ENCODE data around the gene PROCR.
"Not testable (repeated sequence)": the region's sequence is repeated elsewhere in the genome, so short reads cannot be mapped to it uniquely, and the experiment has no call there.

PROCR gene

DNA sequence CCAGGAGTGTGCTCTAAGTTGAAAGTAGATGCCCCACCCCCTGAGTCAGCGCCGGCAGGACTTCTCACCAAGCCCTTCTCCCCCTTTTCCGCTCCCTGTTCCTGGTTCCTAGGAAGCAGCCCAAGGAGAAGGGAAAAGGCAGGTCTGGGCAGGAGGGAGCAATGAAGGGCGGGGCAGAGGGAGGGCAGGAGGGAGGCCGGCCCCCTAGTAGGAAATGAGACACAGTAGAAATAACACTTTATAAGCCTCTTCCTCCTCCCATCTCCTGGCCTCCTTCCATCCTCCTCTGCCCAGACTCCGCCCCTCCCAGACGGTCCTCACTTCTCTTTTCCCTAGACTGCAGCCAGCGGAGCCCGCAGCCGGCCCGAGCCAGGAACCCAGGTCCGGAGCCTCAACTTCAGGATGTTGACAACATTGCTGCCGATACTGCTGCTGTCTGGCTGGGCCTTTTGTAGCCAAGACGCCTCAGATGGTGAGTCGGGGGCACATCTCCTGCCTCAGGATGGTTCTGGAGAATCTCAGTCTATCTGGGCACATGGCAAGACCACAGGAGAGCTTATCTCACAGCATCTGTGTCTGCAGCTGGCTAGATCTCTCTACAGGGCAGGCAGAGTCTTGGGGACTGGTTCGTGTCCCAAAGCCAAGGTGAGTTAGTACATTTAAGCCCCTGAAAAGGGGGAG, at the start of gene PROCR:
TSS of gene PROCR (plus strand) at position 320 of the 681 bp plus-strand sequence. CDS start at position 403, 83 bp downstream.
- DNase-seq, result no peak

GRCh38 chr20:35122756-35123405, 49.0 kb upstream of the PROCR start:
- DNase-seq, result no peak

- no peak for DNase-seq
Observed at GRCh38 chr20:35125753-35126152, 46.1 kb upstream of the PROCR start.

DNA sequence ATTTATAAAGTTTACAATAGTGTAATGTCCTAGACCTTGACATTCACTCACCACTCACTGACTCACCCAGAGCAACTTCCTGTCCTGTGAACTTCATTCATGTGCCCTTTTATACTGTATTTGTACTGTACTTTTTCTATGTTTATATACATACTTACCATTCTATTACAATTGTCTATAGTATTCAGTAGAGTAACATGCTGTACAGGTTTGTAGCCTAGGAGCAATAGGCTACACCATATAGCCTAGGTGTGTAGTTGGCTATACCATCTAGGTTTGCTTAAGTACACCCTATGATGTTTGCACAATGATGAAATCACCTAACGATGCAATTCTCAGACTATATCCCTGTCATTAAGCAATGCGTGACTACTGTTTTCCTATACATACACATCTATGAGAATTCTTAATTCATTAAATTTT, 42.2 kb upstream of the PROCR start:
- DNase-seq, result no peak

- DNase-seq, result no peak
Observed at GRCh38 chr20:35131934-35132333, 39.9 kb upstream of the PROCR start.

- no peak for DNase-seq
Observed at GRCh38 chr20:35133031-35133430, 38.8 kb upstream of the PROCR start.

- DNase-seq, result no peak
Observed at GRCh38 chr20:35133735-35134134, 38.1 kb upstream of the PROCR start.

DNA sequence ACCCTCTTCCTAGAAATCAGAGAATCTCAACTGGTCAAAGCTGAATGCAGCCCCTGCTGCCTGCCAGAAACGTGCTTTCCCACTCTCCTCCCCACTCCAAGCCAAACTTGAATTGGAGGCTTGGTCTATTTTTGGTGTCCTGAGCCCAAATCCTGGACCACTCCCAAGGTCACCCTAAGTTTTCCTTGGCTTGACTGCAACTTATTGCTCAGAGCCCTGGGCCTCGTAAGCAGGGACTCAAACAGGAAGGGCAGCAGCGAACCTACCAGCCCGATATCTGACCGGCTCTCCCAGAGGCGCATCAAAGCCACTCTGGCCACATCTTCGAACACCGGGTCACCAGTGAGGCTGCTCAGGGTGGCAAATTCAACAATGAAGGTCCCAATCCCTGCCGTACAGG, 37.4 kb upstream of the PROCR start:
- no peak for DNase-seq

- no peak for DNase-seq
Observed at GRCh38 chr20:35134880-35135279, 37.0 kb upstream of the PROCR start.

GRCh38 chr20:35135867-35136586, 35.8 kb upstream of the PROCR start:
- no peak for DNase-seq

GRCh38 chr20:35144694-35145093, 27.2 kb upstream of the PROCR start:
- no peak for DNase-seq

DNA sequence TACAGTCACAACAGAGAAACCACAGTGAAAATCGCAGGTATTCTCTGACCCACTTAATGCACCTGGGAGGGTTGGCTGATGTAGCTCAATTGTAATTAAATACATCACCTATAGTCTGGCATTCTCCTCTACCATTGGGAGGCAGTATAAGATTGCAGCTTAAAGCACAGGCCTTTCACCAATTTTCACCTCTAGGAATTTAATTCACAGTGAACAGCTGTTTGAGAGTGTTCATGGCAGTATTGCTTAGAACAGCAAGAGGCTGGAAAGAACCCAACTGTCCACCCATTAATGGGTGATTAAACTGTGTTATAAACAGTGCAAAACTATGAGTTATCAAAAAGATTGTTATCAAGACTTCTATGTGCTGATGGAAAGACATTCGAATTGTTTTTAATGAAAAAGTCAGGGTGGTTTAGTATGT, 26.7 kb upstream of the PROCR start:
- DNase-seq, result no peak

GRCh38 chr20:35146299-35146919, 25.5 kb upstream of the PROCR start:
- DNase-seq, result peak in 1 of 4 experiments; percentile 22

DNA sequence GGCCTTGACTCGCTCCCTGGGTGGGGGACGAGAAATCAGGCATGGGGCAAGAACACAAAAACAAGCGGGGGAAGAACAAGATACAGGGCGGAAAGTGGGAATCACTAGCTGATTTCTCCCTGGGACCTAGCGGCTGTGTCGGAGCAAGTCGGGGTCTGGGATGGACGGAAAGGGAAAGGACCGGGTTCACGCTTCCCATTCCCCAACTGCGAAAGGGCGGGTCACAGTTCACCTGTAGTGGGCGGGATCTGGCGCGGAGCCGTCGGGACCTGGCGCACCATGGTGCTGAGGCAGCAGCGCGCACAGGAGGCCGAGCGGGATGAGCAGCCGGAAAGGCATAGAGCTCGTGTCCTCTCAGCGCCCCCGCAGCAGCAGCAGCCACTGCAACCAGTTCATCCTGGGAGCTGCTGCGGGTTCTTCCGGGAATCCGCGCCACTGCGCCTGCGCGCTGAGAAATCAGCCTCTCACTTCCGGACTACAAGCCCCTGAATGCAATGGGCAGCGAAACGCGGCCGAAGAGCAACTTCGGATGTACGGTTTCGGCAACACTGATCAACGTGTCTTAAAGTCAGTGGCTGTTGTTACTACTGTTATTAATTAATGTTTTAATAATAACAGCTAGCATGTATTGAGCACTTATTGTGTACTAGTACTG, 24.8 kb upstream of the PROCR start, which contains the start of gene EDEM2:
TSS of gene EDEM2 (minus strand) at position 417 of the 655 bp plus-strand sequence. CDS start at position 339, 78 bp downstream.
- peak; percentile 77 to 90 (median 83) for DNase-seq

DNA sequence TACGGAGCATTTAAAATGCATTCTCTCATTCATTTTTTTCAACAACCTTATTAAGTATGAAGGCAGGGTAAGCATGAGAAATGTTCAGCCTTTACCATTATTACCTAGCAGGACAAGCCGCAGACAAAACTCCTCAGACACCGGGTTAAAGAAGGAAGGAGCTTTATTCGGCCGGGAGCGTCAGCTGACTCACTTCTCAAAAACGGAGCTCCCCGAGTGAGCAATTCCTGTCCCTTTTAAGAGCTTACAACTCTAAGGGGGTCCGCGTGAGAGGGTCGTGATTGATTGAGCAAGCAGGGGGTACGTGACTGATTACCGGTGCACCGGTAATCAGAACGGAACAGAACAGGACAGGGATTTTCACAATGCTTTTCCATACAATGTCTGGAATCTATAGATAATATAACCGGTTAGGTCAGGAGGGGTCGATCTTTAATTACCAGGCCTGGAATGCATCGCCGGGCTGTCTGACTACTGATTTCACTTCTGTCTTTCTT, 24.2 kb upstream of the PROCR start:
- not testable (repeated sequence) for DNase-seq

DNA sequence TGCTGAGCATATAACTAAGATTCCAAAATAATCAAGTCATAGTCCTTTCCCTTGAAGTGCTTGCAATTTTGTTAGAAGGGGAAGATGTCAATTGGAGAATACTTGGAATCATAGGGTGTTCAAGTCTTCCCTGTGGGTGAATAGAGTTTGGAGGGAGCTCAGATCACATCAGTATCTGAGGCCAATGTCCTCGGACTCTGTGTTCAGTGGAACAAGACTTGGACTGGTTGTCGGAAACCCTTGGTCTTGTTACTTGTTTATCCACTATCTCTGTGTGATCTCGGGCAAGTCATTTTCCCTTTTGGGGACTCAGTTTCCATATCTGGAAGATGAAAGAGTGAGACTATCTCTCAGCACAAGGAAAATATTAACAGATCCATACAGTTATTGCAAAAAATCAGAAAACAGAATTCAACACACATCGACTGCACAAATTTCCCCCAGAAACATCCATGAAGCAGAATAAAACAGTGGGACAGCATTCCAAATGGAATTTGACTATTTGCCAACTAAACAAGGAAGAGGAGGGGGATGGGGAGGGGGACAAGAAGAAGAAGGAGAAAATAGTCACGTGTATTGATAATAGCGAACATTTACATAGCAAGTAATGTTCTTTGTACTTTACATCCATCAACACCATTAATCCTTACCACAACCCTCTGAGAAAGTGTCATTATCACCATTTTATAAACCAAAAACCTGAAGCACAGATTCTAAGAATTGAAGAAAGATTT, 20.9 kb upstream of the PROCR start:
- DNase-seq, result no peak

- DNase-seq, result no peak
Observed at GRCh38 chr20:35151736-35152135, 20.1 kb upstream of the PROCR start.

DNA sequence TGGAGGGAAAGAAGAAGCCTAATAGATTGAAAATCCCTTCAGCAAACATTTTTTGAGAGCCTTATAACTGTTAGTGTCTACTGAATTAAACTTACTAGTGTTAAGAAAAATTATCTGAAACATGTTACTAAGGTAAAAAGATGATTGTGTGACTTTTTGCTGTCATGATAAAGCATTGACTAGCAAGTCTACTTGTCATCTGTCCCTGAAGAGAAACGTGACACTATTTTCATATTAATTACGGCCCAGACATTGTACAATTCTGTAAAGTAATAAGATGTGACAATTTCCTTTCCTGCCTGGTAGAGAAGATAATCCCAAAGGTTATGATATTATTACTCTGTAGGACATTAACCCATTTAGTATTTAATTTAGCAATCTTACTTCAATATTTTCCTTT, 15.9 kb upstream of the PROCR start:
- DNase-seq, result no peak

- DNase-seq, result no peak
Observed at GRCh38 chr20:35156978-35157377, 14.9 kb upstream of the PROCR start.

DNA sequence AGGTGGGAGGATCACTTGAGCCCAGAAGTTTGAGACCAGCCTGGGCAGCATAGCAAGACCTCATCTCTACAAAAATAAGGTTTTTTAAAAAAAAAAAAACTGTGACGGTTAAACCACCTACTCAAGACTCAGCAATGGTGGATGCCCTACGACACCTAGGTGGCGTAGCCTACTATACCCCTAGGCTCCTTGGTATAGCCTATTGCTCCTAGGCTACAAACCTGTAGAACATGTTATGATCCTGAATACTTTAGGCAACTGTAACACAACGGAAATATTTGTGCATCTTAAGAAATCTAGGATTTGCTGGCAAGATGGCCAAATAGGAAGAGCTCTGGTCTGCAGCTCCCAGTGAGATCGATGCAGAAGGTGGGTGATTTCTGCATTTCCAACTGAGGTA, 11.5 kb upstream of the PROCR start:
- not testable (repeated sequence) for DNase-seq

DNA sequence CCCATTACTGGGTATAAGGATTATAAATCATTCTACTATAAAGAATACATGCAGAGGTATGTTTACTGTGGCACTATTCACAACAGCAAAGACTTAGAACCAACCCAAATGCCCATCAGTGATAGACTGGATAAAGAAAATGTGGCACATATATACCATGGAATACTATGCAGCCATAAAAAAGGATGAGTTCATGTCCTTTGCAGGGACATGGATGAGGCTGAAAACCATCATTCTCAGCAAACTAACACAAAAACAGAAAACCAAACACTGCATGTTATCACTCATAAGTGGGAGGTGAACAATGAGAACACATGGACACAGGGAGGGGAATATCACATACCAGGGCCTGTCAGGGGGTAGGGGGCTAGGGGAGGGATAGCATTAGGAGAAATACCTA, 7.3 kb upstream of the PROCR start:
- not testable (repeated sequence) for DNase-seq
